Right atrium auricular region (tissue), 2 donors: ENCODE measurements around the gene IFNK. TPM values are rescaled to one million over a fixed set of nuclear protein-coding genes. Genes with fewer than 3 reads are reported as not detected.

Experiments
- DNase-seq: peaks from one replicate; pipeline ENCODE4 v3.0.0-alpha.2; 2019; ENCODE audit warnings: low spot score
- H3K27ac ChIP-seq, 2 donors: fragments of 200-600 bp; sonication (generic); 1 replicate in 1 of 2; 2 replicates in 1 of 2; pipeline ENCODE4 v1.5.1; 2016 to 2019
- H3K27me3 ChIP-seq, 2 donors: fragments of 200-600 bp; sonication (generic); one replicate each; pipeline versions ENCODE4 v1.5.1 to v1.6.0; 2017 to 2019
- H3K36me3 ChIP-seq: fragments of 200-600 bp; sonication (generic); one replicate; pipeline ENCODE4 v1.5.1; 2016
- H3K4me1 ChIP-seq, 2 donors: fragments of 200-600 bp; sonication (generic); one replicate each; pipeline versions ENCODE4 v1.5.1 to v1.6.0; 2017 to 2019
- H3K4me3 ChIP-seq, 2 donors: fragments of 200-600 bp; sonication (generic); 1 replicate in 1 of 2; 2 replicates in 1 of 2; pipeline ENCODE4 v1.5.1; 2017 to 2019; ENCODE audit warnings: mild to moderate bottlenecking in 1 of 2, moderate library complexity in 1 of 2
- H3K9me3 ChIP-seq, 2 donors: fragments of 200-600 bp; sonication (generic); one replicate each; pipeline ENCODE4 v1.5.1; 2019
- CTCF ChIP-seq, 2 donors: fragments of 200-600 bp; sonication (generic); IDR thresholded peaks; one replicate each; pipeline ENCODE4 v1.5.1; 2019; ENCODE audit warnings: antibody characterized with exemption in 2 of 2
- total RNA-seq, 2 donors: library from RNA; depleted of rRNA; stranded (reverse); fragments of >200 nt; gene quantifications; one replicate each; pipeline ENCODE4 v1.1.0, GENCODE V29; 2016

The IFNK gene
- total RNA-seq, 2 donors from 2014 or later = not detected

GRCh38 chr9:27528886-27529315 lies 4.8 kb downstream of the IFNK start:
- DNase-seq = peak; percentile 70
- Histone ChIP-seq H3K4me3 (peak overlapping the region; percentile 68 to 74), H3K36me3 (no peaks in the 10 kb centered on the region), H3K27ac (peak overlapping the region; percentile 69 to 84), H3K4me1 (peaks cover 0 to 15% of the 10 kb centered on the region in 2 donors), H3K27me3 (no peaks in the 10 kb centered on the region), H3K9me3 (no peaks in the 10 kb centered on the region)
- no peak for TF ChIP-seq CTCF (IDR thresholded peaks at IDR 0.05)

- H3K9me3 ChIP-seq = no peaks in the 10 kb centered on the region
- H3K27me3 ChIP-seq = no peaks in the 10 kb centered on the region
- peaks cover 0 to 15% of the 10 kb centered on the region in 2 donors for H3K4me1 ChIP-seq
- TF ChIP-seq CTCF (IDR thresholded peaks at IDR 0.05) = peak; percentile 91 to 99
- peak within 1 kb of the TSS; percentile 68 to 74 for H3K4me3 ChIP-seq
- peak within 1 kb of the TSS; percentile 69 to 84 for H3K27ac ChIP-seq
- no peaks in the 10 kb centered on the region for H3K36me3 ChIP-seq
- DNase-seq = peak; percentile 83
Observed at GRCh38 chr9:27529316-27530278, 5.5 kb downstream of the IFNK start, which contains the start of gene MOB3B. Gene MOB3B (minus strand): TSS chr9:27529814. CDS start chr9:27455550, 74,264 bp downstream.

- TF ChIP-seq CTCF (IDR thresholded peaks at IDR 0.05) = no peak
- Histone ChIP-seq H3K27me3 (no peaks in the 10 kb centered on the region), H3K4me3 (no peak overlapping the region), H3K9me3 (no peaks in the 10 kb centered on the region), H3K36me3 (no peaks in the 10 kb centered on the region), H3K27ac (no peak overlapping the region), H3K4me1 (peaks cover 0 to 15% of the 10 kb centered on the region in 2 donors)
- DNase-seq = no peak
Observed at GRCh38 chr9:27530915-27531755, 7.0 kb downstream of the IFNK start.

GRCh38 chr9:27532046-27532445 lies 8.0 kb downstream of the IFNK start:
- Histone ChIP-seq H3K36me3 (no peaks in the 10 kb centered on the region), H3K27me3 (no peaks in the 10 kb centered on the region), H3K9me3 (no peaks in the 10 kb centered on the region), H3K4me1 (peaks cover 0 to 15% of the 10 kb centered on the region in 2 donors), H3K27ac (no peak overlapping the region), H3K4me3 (no peak overlapping the region)
- no peak for DNase-seq
- no peak for TF ChIP-seq CTCF (IDR thresholded peaks at IDR 0.05)

GRCh38 chr9:27533311-27533710 lies 9.2 kb downstream of the IFNK start:
- Histone ChIP-seq H3K9me3 (no peaks in the 10 kb centered on the region), H3K4me3 (no peak overlapping the region), H3K4me1 (peaks cover 0 to 4% of the 10 kb centered on the region in 2 donors), H3K27me3 (no peaks in the 10 kb centered on the region), H3K36me3 (no peaks in the 10 kb centered on the region), H3K27ac (peak overlapping the region in 1 of 2 donors; percentile 50)
- TF ChIP-seq CTCF (IDR thresholded peaks at IDR 0.05) = no peak
- no peak for DNase-seq
